ENCODE results near the gene PTCD3.
A peak's percentile ranks its signal among the peaks of the same experiment; 100 is the strongest.

Gene PTCD3

GRCh38 chr2:86079981-86080911 is 25.8 kb upstream of the PTCD3 start:
- in situ Hi-C loops (cut with HindIII; ENCODE audit: low sequenced_read_pairs) = loop anchor here (5.0 to 25.0 kb wide), 2 partner anchors 328 to 368 kb away; partner anchors contain the start of gene ATOH8
- DNase-seq (ENCODE audit: low read depth) = no peak
- peak; percentile 84 for TF ChIP-seq CTCF (IDR thresholded peaks at IDR 0.05; ENCODE audit: low read depth, low read length, missing control alignments)
- H3K4me3 ChIP-seq (ENCODE audit: low read depth, low read length) = no peak overlapping the region

- no peak for DNase-seq (ENCODE audit: low read depth)
- TF ChIP-seq CTCF (IDR thresholded peaks at IDR 0.05; ENCODE audit: low read depth, low read length, missing control alignments) = no peak
- H3K4me3 ChIP-seq (ENCODE audit: low read depth, low read length) = no peak overlapping the region
- in situ Hi-C loops (cut with HindIII; ENCODE audit: low sequenced_read_pairs) = loop anchor here (5.0 to 25.0 kb wide), 2 partner anchors 329 to 369 kb away; partner anchors contain the start of gene ATOH8
Measured at GRCh38 chr2:86081724-86082123, 24.3 kb upstream of the PTCD3 start.

- in situ Hi-C loops (cut with HindIII; ENCODE audit: low sequenced_read_pairs) = loop anchor here (5.0 to 25.0 kb wide), 2 partner anchors 330 to 370 kb away; partner anchors contain the start of gene ATOH8
- H3K4me3 ChIP-seq (ENCODE audit: low read depth, low read length) = no peak overlapping the region
- no peak for DNase-seq (ENCODE audit: low read depth)
- no peak for TF ChIP-seq CTCF (IDR thresholded peaks at IDR 0.05; ENCODE audit: low read depth, low read length, missing control alignments)
Measured at GRCh38 chr2:86082756-86083155, 23.3 kb upstream of the PTCD3 start.

GRCh38 chr2:86087936-86088850 is 17.8 kb upstream of the PTCD3 start:
- no peak overlapping the region for H3K4me3 ChIP-seq (ENCODE audit: low read depth, low read length)
- peak; percentile 53 for TF ChIP-seq CTCF (IDR thresholded peaks at IDR 0.05; ENCODE audit: low read depth, low read length, missing control alignments)
- in situ Hi-C loops (cut with HindIII; ENCODE audit: low sequenced_read_pairs) = loop anchor here (25.0 kb wide), 1 partner anchor 376 kb away; no protein-coding TSS in a partner anchor
- no peak for DNase-seq (ENCODE audit: low read depth)

- H3K4me3 ChIP-seq (ENCODE audit: low read depth, low read length) = no peak overlapping the region
- TF ChIP-seq CTCF (IDR thresholded peaks at IDR 0.05; ENCODE audit: low read depth, low read length, missing control alignments) = no peak
- DNase-seq (ENCODE audit: low read depth) = no peak
- in situ Hi-C loops (cut with HindIII; ENCODE audit: low sequenced_read_pairs) = loop anchor here (25.0 kb wide), 1 partner anchor 382 kb away; no protein-coding TSS in a partner anchor
Measured at GRCh38 chr2:86094229-86094628, 11.8 kb upstream of the PTCD3 start.

Measured in astrocyte of the cerebellum (primary cell).